Endothelial cell of umbilical vein (primary cell): ENCODE results near the gene RBKS. TPM values are rescaled to one million over a fixed set of nuclear protein-coding genes. Genes with fewer than 3 reads are reported as not detected.

Experiments
- BruUV-seq: library from RNA; stranded (reverse); fragments of 400-500 nt; replicated peaks from 2 replicates; lab custom pipeline; 2021; lab: Mats Ljungman, UMichigan
- CTCF ChIA-PET: fragments of 300-600, 350-600 bp; sonication (Branson Sonifier 250); formaldehyde crosslinking; loops from one replicate; lab custom pipeline; 2021; ENCODE audit warnings: antibody characterized with exemption, inconsistent platforms; lab: Charles Lee
- POLR2A ChIA-PET: fragments of 300-600, 350-600 bp; sonication (Branson Sonifier 250); formaldehyde crosslinking; loops from one replicate; lab custom pipeline; 2021; ENCODE audit warnings: antibody characterized with exemption, inconsistent platforms; lab: Charles Lee
- DNase-seq: peaks from one replicate; pipeline ENCODE4 v3.0.0-alpha.2; 2011; ENCODE audit warnings: low read depth, low spot score
- FAIRE-seq: peaks from 2 replicates; lab custom pipeline; 2011; peaks lifted over from hg19 to GRCh38; lab: Jason Lieb, UNC
- H2AFZ ChIP-seq: 2 replicates; pipeline ENCODE4 v1.6.0; 2012; ENCODE audit warnings: low read depth, low read length, control low read depth, inconsistent platforms
- H3K27ac ChIP-seq: 2 replicates; pipeline ENCODE4 v1.5.1; 2011; ENCODE audit warnings: low read depth, mild to moderate bottlenecking, control low read depth, low read length, moderate library complexity; ENCODE audit not compliant: insufficient read depth
- H3K27me3 ChIP-seq, 2 experiments: 2 replicates each; pipeline versions ENCODE4 v1.6.0 to v1.6.1; 2011; ENCODE audit warnings: low read length in 2 of 2, mixed read lengths in 1 of 2; ENCODE audit not compliant: control insufficient read depth in 2 of 2, insufficient read depth in 2 of 2
- H3K36me3 ChIP-seq, 2 experiments: 2 replicates in 1 of 2; 3 replicates in 1 of 2; pipeline ENCODE4 v1.5.1; 2011; ENCODE audit warnings: low read length in 2 of 2, mild to moderate bottlenecking in 1 of 2, moderate library complexity in 1 of 2; ENCODE audit not compliant: control insufficient read depth in 2 of 2, insufficient read depth in 2 of 2; ENCODE audit errors: extremely low read depth in 1 of 2
- H3K4me1 ChIP-seq: 3 replicates; pipeline ENCODE4 v1.5.1; 2011; ENCODE audit warnings: mild to moderate bottlenecking, low read length; ENCODE audit not compliant: control insufficient read depth, insufficient read depth; ENCODE audit errors: extremely low read depth
- H3K4me2 ChIP-seq: 2 replicates; pipeline ENCODE4 v1.6.1; 2011; ENCODE audit warnings: low read length, control low read depth, mixed read lengths; ENCODE audit not compliant: insufficient read depth
- H3K4me3 ChIP-seq, 3 experiments: fragments of 200-600 bp in 1 of 3; sonication (generic), shearing (Covaris generic) in 1 of 3; replicated peaks in 1 of 3; 2 replicates each; pipeline ENCODE4 v1.5.1; 2011 to 2016; ENCODE audit warnings: control low read depth in 3 of 3, low read length in 3 of 3, mild to moderate bottlenecking in 2 of 3, inconsistent platforms in 1 of 3, low read depth in 1 of 3, moderate library complexity in 1 of 3; ENCODE audit not compliant: insufficient read depth in 1 of 3
- H3K79me2 ChIP-seq: 2 replicates; pipeline ENCODE4 v1.6.0; 2012; ENCODE audit warnings: low read length, inconsistent platforms; ENCODE audit not compliant: control insufficient read depth, insufficient read depth
- H3K9ac ChIP-seq: replicated peaks from 2 replicates; pipeline ENCODE3; 2011; ENCODE audit warnings: low read length, control low read depth; ENCODE audit not compliant: insufficient read depth; ENCODE audit errors: extremely low read depth
- H3K9me1 ChIP-seq: replicated peaks from 3 replicates; pipeline ENCODE4 v1.6.0; 2011; ENCODE audit warnings: mild to moderate bottlenecking, low read length; ENCODE audit not compliant: control insufficient read depth, insufficient read depth; ENCODE audit errors: extremely low read depth
- H3K9me3 ChIP-seq: replicated peaks from 2 replicates; pipeline ENCODE4 v1.5.1; 2012; ENCODE audit warnings: low read length, inconsistent platforms; ENCODE audit not compliant: control insufficient read depth, insufficient read depth
- H4K20me1 ChIP-seq: replicated peaks from 2 replicates; pipeline ENCODE3; 2011; ENCODE audit warnings: mild to moderate bottlenecking, low read length; ENCODE audit not compliant: control insufficient read depth, insufficient read depth; ENCODE audit errors: extremely low read depth
- FOS ChIP-seq: IDR thresholded peaks from 2 replicates; pipeline ENCODE4 v1.6.1; 2011; ENCODE audit warnings: mild to moderate bottlenecking, low read length, moderate library complexity, borderline replicate concordance; ENCODE audit not compliant: insufficient read depth
- GATA2 ChIP-seq: IDR thresholded peaks from 2 replicates; pipeline ENCODE4 v1.7.0; 2011; ENCODE audit warnings: low read depth, mild to moderate bottlenecking, moderate library complexity, mixed read lengths, low read length; ENCODE audit not compliant: insufficient read length, insufficient read depth
- MYC ChIP-seq: IDR thresholded peaks from one replicate; pipeline ENCODE4 v1.6.1; 2011; ENCODE audit warnings: mild to moderate bottlenecking, low read depth, low read length
- POLR2A ChIP-seq: IDR thresholded peaks from 2 replicates; pipeline ENCODE4 v1.6.1; 2012; ENCODE audit warnings: low read depth, mild to moderate bottlenecking, control low read depth, low read length
- POLR2AphosphoS5 ChIP-seq: IDR thresholded peaks from 2 replicates; pipeline ENCODE4 v1.6.1; 2012; ENCODE audit warnings: low read depth, mild to moderate bottlenecking, control low read depth, low read length, moderate library complexity; ENCODE audit not compliant: insufficient read depth
- dilution Hi-C: fragments of 300-500 bp; cut with MboI; formaldehyde crosslinking; loops from one replicate; pipeline ENCODE4 v1.15.0; 2019; ENCODE audit warnings: low sequenced_read_pairs; ENCODE audit not compliant: extremely low pct_ligation_motif_present
- intact Hi-C: fragments of 100-400 bp; cut with micrococcal nuclease; formaldehyde crosslinking; loops from one replicate; pipeline ENCODE4 v1.10.0; 2022
- polyA plus RNA-seq, 4 experiments: library from polyadenylated mRNA; depleted of rRNA in 3 of 4; stranded (reverse) in 3 of 4; unstranded in 1 of 4; fragments of >200 nt; gene quantifications; 2 replicates each; pipeline versions ENCODE4 v1.2.1 to v1.2.3, GENCODE V29; 2011 to 2012; ENCODE audit warnings: missing spikeins in 1 of 4
- total RNA-seq: library from RNA; stranded (reverse); gene quantifications from 2 replicates; pipeline ENCODE4 v1.2.3, GENCODE V29; 2021

Gene RBKS
- total and polyA plus RNA-seq, 2 donors (not counting 3 experiments of a cell fraction or from before 2014, with no cell fraction given), result 0.64 to 1.8 TPM

DNA sequence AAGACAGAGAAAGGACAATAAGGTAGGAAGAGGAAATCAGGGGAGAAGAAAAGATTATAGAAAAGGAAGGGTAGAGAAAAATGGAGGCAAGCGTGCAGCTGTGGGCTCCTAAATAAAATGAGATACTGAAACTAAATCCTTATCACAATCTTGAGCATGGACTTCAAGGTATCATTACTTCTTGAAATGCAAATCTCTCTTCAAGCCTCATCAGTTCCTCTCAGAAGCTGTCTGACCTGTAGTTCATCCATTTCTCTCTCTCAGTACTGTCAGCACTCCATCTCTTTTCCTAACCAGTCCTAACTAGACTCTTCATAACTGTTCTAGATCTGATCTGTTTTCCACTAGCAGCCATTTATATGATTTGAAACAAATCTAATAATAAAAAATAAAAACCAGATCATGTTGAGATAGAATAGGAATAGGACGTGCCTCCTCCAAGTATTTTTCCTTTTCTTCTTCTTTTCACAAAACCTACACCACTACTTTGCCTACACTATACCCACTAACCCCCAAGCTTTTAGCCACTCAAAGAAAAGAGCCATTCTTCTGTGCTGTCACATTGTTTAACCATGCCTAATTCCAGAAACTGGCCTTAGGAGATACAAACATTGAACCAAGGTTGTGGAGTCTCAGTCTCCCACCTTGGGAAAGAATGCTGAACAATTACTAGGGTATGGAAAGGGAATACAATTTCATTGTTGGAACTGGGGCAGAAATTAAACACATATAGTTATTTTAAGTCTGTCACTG lies 21.4 kb upstream of the RBKS start:
- no TSS peak for BruUV-seq
- Histone ChIP-seq H3K27ac (no peak overlapping the region), H3K36me3 (no peaks in the 10 kb centered on the region), H3K4me1 (no peaks in the 10 kb centered on the region), H3K4me3 (no peak overlapping the region), H3K79me2 (no peaks in the 10 kb centered on the region), H3K9me1 (no peaks in the 10 kb centered on the region), H3K9ac (no peak overlapping the region), H3K4me2 (no peak overlapping the region), H4K20me1 (no peaks in the 10 kb centered on the region), H3K27me3 (no peaks in the 10 kb centered on the region), H2AFZ (no peak overlapping the region), H3K9me3 (no peaks in the 10 kb centered on the region)
- TF ChIP-seq POLR2A (no peak), MYC (no peak), POLR2AphosphoS5 (no peak)
- FAIRE-seq (no peak), DNase-seq (no peak)
- intact Hi-C loops, result no loop called here
- POLR2A ChIA-PET, result no interaction called here
- CTCF ChIA-PET, result no interaction called here
- dilution Hi-C loops, result no loop called here

DNA sequence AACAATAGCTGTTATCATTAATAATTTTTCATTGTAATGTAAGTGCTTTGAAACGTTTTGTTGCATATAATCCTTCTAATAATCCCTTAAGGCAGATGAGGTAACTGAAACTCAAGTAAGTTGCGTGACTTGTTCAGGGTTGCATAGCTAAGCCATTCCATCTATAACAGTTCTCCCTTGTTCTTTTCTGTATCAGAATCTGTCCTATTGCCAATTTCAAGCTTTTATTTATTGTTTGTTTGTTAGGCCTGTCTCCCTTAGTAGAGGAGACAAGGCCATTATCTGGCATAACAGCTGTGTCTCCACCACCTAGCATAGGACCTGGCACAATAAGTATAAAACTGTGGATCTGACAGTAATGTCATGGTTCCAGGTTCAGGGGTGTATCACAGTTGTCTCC lies 19.7 kb upstream of the RBKS start:
- Histone ChIP-seq H3K4me1 (peaks cover 4% of the 10 kb centered on the region), H3K4me3 (no peak overlapping the region), H4K20me1 (no peaks in the 10 kb centered on the region), H3K79me2 (no peaks in the 10 kb centered on the region), H2AFZ (no peak overlapping the region), H3K4me2 (no peak overlapping the region), H3K36me3 (no peaks in the 10 kb centered on the region), H3K9me1 (no peaks in the 10 kb centered on the region), H3K27me3 (no peaks in the 10 kb centered on the region), H3K9ac (no peak overlapping the region), H3K27ac (no peak overlapping the region), H3K9me3 (no peaks in the 10 kb centered on the region)
- BruUV-seq, result no TSS peak
- no peak for DNase-seq
- TF ChIP-seq MYC (no peak), GATA2 (no peak), FOS (no peak)
- dilution Hi-C loops, result no loop called here
- ChIA-PET POLR2A (no interaction called here), CTCF (no interaction called here)
- no peak for FAIRE-seq
- intact Hi-C loops, result no loop called here
